ENCODE measurements around the gene AXDND1. TPM values are rescaled to one million over a fixed set of nuclear protein-coding genes. Genes with fewer than 3 reads are reported as not detected.

AXDND1 gene
- total and polyA plus RNA-seq, 9 donors: 0.07 to 4.1 (median 0.17) TPM; not detected in 3

- H3K9me3 ChIP-seq: no peaks in the 10 kb centered on the region
- 80 to 87% (median 82%) methylated on average over 5 of the region's 5 CpGs for WGBS, 3 donors
- H3K27ac ChIP-seq: no peak overlapping the region
- no peak for TF ChIP-seq CTCF (IDR thresholded peaks at IDR 0.05)
- no peak for TF ChIP-seq EP300 (IDR thresholded peaks at IDR 0.05)
- no peak for TF ChIP-seq POLR2A (IDR thresholded peaks at IDR 0.05)
- no peak overlapping the region for H3K4me3 ChIP-seq
- H3K27me3 ChIP-seq: no peaks in the 10 kb centered on the region
- DNase-seq: no peak
- H3K36me3 ChIP-seq: no peaks in the 10 kb centered on the region
- intact Hi-C loops (cut with DNase I): no loop called here
- H3K4me1 ChIP-seq (ENCODE audit: insufficient read depth): no peaks in the 10 kb centered on the region
Measured at GRCh38 chr1:179337942-179338560, 27.7 kb upstream of the AXDND1 start.

- TF ChIP-seq EP300 (IDR thresholded peaks at IDR 0.05) (no peak), POLR2A (IDR thresholded peaks at IDR 0.05) (no peak), CTCF (IDR thresholded peaks at IDR 0.05) (no peak)
- H3K4me1 ChIP-seq (ENCODE audit: insufficient read depth): no peaks in the 10 kb centered on the region
- WGBS, 3 donors: 84 to 95% (median 92%) methylated on average over 5 of the region's 5 CpGs
- no peaks in the 10 kb centered on the region for H3K36me3 ChIP-seq
- DNase-seq: no peak
- no peaks in the 10 kb centered on the region for H3K9me3 ChIP-seq
- no peak overlapping the region for H3K27ac ChIP-seq
- H3K4me3 ChIP-seq: no peak overlapping the region
- no peaks in the 10 kb centered on the region for H3K27me3 ChIP-seq
- intact Hi-C loops (cut with DNase I): no loop called here
Measured at GRCh38 chr1:179340918-179341317, 24.9 kb upstream of the AXDND1 start.

- 87 to 93% (median 91%) methylated on average over 4 of the region's 4 CpGs for WGBS, 3 donors
- Histone ChIP-seq H3K27me3 (no peaks in the 10 kb centered on the region), H3K4me3 (no peak overlapping the region), H3K36me3 (no peaks in the 10 kb centered on the region), H3K27ac (no peak overlapping the region), H3K9me3 (no peaks in the 10 kb centered on the region), H3K4me1 (ENCODE audit: insufficient read depth) (no peaks in the 10 kb centered on the region)
- intact Hi-C loops (cut with DNase I): no loop called here
- TF ChIP-seq EP300 (IDR thresholded peaks at IDR 0.05) (no peak), POLR2A (IDR thresholded peaks at IDR 0.05) (no peak), CTCF (IDR thresholded peaks at IDR 0.05) (no peak)
- no peak for DNase-seq
Measured at GRCh38 chr1:179341943-179342547, 23.7 kb upstream of the AXDND1 start.

GRCh38 chr1:179342740-179343404, 22.9 kb upstream of the AXDND1 start:
- no peak for TF ChIP-seq POLR2A (IDR thresholded peaks at IDR 0.05)
- TF ChIP-seq CTCF (IDR thresholded peaks at IDR 0.05): no peak
- no peak for TF ChIP-seq EP300 (IDR thresholded peaks at IDR 0.05)
- Histone ChIP-seq H3K27me3 (no peaks in the 10 kb centered on the region), H3K4me3 (no peak overlapping the region), H3K36me3 (no peaks in the 10 kb centered on the region), H3K4me1 (ENCODE audit: insufficient read depth) (no peaks in the 10 kb centered on the region), H3K9me3 (no peaks in the 10 kb centered on the region), H3K27ac (no peak overlapping the region)
- intact Hi-C loops (cut with DNase I): no loop called here
- WGBS, 3 donors: 95 to 96% (median 96%) methylated on average over 4 of the region's 4 CpGs
- DNase-seq: no peak

All from ovary (tissue), 9 donors.